ENCODE results near the gene APOBR. TPM values are rescaled to one million over a fixed set of nuclear protein-coding genes. Genes with fewer than 3 reads are reported as not detected.
A peak's percentile ranks its signal among the peaks of the same experiment; 100 is the strongest.

The APOBR gene
- total and polyA plus RNA-seq, 2 of the 13 experiments (the other 11 are each of a cell fraction or from before 2014, with no cell fraction given): 0.03 TPM; not detected in 1

- peak; percentile 39 for TF ChIP-seq CTCF (CRISPR knock-in tag; IDR thresholded peaks at IDR 0.05)
- no peak for TF ChIP-seq ZNF276 (CRISPR knock-in tag; IDR thresholded peaks at IDR 0.05; ENCODE audit: low read depth)
- no peak for TF ChIP-seq ATF1 (CRISPR knock-in tag; IDR thresholded peaks at IDR 0.05)
- no peak for TF ChIP-seq RFXAP (CRISPR knock-in tag; IDR thresholded peaks at IDR 0.05; ENCODE audit: borderline replicate concordance)
- no peak for TF ChIP-seq CBX5 (CRISPR knock-in tag; IDR thresholded peaks at IDR 0.05; ENCODE audit: borderline replicate concordance)
- no peak for TF ChIP-seq MATR3 (CRISPR knock-in tag; IDR thresholded peaks at IDR 0.05)
- no peak for TF ChIP-seq SP140L (CRISPR knock-in tag; IDR thresholded peaks at IDR 0.05; ENCODE audit: borderline replicate concordance)
- TF ChIP-seq ZNF180 (CRISPR knock-in tag; IDR thresholded peaks at IDR 0.05; ENCODE audit: borderline replicate concordance, low read depth): no peak
- TF ChIP-seq ZSCAN12 (CRISPR knock-in tag; IDR thresholded peaks at IDR 0.05): no peak
- peak; percentile 62 for TF ChIP-seq FOSL2 (CRISPR knock-in tag; IDR thresholded peaks at IDR 0.05)
- TF ChIP-seq LCORL (IDR thresholded peaks at IDR 0.05): no peak
- no peak for TF ChIP-seq LCORL (CRISPR knock-in tag; IDR thresholded peaks at IDR 0.05)
- no peak for TF ChIP-seq POLR2A (IDR thresholded peaks at IDR 0.05; ENCODE audit: insufficient read depth in 1 of 2, low read depth in 2 of 2, low read length in 2 of 2)
- no peak for TF ChIP-seq STAT5B (CRISPR knock-in tag; IDR thresholded peaks at IDR 0.05)
- no peak for TF ChIP-seq ARID4A (CRISPR knock-in tag; IDR thresholded peaks at IDR 0.05; ENCODE audit: borderline replicate concordance)
- no peak for TF ChIP-seq FOXC1 (CRISPR knock-in tag; IDR thresholded peaks at IDR 0.05; ENCODE audit: borderline replicate concordance)
- no peak for TF ChIP-seq ZNF775 (CRISPR knock-in tag; IDR thresholded peaks at IDR 0.05; ENCODE audit: borderline replicate concordance)
- no peak for TF ChIP-seq ZBTB38 (CRISPR knock-in tag; IDR thresholded peaks at IDR 0.05)
- no peak for TF ChIP-seq ZNF543 (CRISPR knock-in tag; IDR thresholded peaks at IDR 0.05)
- TF ChIP-seq ATF7 (IDR thresholded peaks at IDR 0.05): no peak
- no peak for TF ChIP-seq ATF7 (CRISPR knock-in tag; IDR thresholded peaks at IDR 0.05)
- 0 out of 2 replicates have a peak, but pooled peaks have one; percentile 26 for TF ChIP-seq ZNF709 (CRISPR knock-in tag; IDR thresholded peaks at IDR 0.05)
- no peak for TF ChIP-seq ZSCAN31 (CRISPR knock-in tag; IDR thresholded peaks at IDR 0.05; ENCODE audit: low read depth)
These were observed 9.2 kb downstream of the APOBR start (continued) for GRCh38 chr16:28503470-28504259.

Measured in HepG2 (cell line).